GM10248 (cell line): ENCODE results near the gene HPS3.

Experiments
- CTCF ChIA-PET: fragments of 300-600 bp; sonication (Branson Sonifier 250); formaldehyde crosslinking; extraction: SDS; loops from one replicate; lab custom pipeline; 2021; ENCODE audit warnings: antibody characterized with exemption; lab: Yijun Ruan, JAX
- POLR2A ChIA-PET: fragments of 350-650 bp; sonication (Branson Sonifier 250); formaldehyde crosslinking; extraction: SDS; loops from one replicate; lab custom pipeline; 2020; ENCODE audit warnings: antibody characterized with exemption; lab: Yijun Ruan, JAX
- DNase-seq: peaks from one replicate; pipeline ENCODE4 v3.0.0; 2012; ENCODE audit errors: extremely low spot score
- TF ChIP-seq, protein P1 (sequence below): IDR thresholded peaks from 2 replicates; pipeline ENCODE4 v1.5.1; 2012; ENCODE audit warnings: mild to moderate bottlenecking, low read depth; ENCODE audit errors: extremely low read depth, missing control alignments, control extremely low read depth

The HPS3 gene

DNA sequence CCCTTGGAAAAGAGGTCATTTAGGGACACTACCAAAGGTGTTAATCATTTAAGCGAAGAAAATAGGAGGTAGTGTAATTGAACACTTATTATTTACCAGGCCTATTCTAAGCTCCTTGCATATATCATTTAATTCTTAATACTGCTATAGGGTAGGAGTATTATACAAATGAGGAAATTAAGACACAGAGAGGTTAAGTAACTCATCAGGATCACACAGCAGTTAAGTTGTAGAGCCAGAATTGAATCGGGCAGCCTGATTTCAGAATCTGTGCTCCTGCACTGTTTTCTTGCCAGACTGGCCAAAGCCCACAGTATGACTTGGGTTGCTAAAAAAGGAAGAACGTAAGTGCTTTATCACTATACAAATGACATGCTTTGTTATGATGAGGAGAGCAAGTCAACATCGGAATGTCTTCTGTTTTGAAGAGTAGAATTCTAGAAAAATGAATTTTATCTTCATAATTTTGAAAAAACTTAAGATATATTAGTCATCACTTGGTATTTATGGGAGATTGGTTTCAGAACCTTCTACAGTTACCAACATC, 31.4 kb downstream of the HPS3 start:
- TF ChIP-seq, protein P1, sequence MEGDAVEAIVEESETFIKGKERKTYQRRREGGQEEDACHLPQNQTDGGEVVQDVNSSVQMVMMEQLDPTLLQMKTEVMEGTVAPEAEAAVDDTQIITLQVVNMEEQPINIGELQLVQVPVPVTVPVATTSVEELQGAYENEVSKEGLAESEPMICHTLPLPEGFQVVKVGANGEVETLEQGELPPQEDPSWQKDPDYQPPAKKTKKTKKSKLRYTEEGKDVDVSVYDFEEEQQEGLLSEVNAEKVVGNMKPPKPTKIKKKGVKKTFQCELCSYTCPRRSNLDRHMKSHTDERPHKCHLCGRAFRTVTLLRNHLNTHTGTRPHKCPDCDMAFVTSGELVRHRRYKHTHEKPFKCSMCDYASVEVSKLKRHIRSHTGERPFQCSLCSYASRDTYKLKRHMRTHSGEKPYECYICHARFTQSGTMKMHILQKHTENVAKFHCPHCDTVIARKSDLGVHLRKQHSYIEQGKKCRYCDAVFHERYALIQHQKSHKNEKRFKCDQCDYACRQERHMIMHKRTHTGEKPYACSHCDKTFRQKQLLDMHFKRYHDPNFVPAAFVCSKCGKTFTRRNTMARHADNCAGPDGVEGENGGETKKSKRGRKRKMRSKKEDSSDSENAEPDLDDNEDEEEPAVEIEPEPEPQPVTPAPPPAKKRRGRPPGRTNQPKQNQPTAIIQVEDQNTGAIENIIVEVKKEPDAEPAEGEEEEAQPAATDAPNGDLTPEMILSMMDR: no peak
- ChIA-PET CTCF (interaction anchor here (0.9 to 2.1 kb wide), 7 partner anchors 9 to 207 kb away, joined by 3 to 7 read pairs (median 3); no protein-coding TSS in a partner anchor), POLR2A (no interaction called here)
- DNase-seq: no peak

DNA sequence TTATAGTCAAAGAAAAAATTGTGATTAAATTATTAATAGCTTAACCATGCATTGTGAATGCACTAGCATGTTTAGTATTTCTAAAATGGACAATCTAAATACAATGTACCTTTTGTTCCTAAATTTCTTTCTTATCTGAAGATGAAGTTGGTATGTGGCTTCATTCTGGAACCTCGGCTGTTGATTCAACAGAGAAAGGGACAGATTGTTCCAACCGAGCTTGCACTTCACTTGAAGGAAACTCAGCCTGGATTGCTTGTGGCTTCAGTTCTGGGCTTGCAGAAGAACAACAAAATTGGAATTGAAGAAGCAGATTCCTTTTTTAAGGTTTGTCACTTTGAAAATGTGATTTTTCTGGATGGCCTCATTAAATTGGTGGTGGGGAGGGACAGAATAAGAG, 32.6 kb downstream of the HPS3 start:
- CTCF ChIA-PET: interaction anchor here (0.9 to 1.2 kb wide), 3 partner anchors 11 to 14 kb away, joined by 3 to 4 read pairs (median 3); no protein-coding TSS in a partner anchor
- POLR2A ChIA-PET: no interaction called here
- TF ChIP-seq, protein P1: no peak
- no peak for DNase-seq

DNA sequence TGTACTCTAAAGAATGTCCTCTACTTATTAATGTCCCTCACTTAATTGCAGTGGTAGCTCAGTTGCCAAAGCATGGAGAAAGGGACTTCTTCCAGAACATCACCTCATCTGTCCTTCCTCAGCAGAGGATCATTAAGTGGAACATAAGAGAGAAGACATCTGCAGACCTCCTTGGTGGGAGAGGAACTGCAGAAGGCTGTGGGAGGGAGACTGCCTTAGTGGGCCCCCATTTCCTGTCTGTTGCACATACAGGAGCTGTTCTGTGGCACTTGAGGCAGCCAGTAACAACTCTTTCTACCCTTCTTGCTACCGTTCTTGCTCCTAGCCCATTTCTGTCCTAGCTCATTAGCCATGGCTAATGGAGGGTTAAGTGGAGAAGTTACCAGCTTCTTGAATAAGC, 33.6 kb downstream of the HPS3 start:
- TF ChIP-seq, protein P1: no peak
- POLR2A ChIA-PET: no interaction called here
- no peak for DNase-seq
- CTCF ChIA-PET: interaction anchor here (0.9 kb wide), 1 partner anchor 109 kb away, joined by 3 read pairs; no protein-coding TSS in a partner anchor

DNA sequence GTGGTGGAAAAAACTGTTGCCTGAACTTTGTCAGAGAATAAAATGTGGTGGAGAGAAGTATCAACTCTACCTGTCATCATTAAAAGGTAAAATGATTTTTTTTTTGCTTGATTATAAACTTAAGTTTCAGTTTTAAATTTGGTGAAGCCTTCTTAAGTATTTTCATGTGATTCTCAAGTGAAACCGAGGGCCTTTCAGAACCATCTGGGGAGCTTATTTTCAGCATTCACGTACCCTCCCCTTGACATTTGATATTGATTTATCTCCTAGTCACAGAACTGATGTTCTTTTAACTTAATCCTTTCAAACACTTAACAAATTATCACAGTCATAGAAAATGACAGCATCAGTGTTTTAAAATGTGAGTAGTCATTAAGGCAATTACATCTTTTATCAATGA, 38.5 kb downstream of the HPS3 start:
- ChIA-PET POLR2A (no interaction called here), CTCF (no interaction called here)
- TF ChIP-seq, protein P1: no peak
- no peak for DNase-seq

DNA sequence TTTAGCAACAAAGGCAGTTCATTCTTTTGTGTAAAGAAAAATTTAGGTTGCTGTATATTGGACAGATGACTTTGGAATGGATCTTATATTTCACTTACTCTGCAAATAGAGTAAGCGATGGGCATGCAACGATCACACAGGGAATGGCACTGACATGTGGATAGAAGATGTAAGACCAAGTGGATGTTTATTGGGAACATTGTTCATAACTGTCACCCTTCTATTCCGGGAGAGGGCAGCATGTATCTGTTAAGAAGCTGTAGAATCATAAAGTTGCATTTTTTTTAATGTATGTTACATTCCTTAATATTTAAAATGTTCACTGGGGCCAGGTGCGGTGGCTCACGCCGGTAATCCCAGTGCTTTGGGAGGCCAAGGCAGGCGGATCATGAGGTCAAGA, 41.2 kb downstream of the HPS3 start:
- ChIA-PET CTCF (interaction anchor here (1.1 to 2.6 kb wide), 2 partner anchors 10 to 14 kb away, joined by 3 to 7 read pairs; no protein-coding TSS in a partner anchor), POLR2A (no interaction called here)
- TF ChIP-seq, protein P1: no peak
- no peak for DNase-seq

DNA sequence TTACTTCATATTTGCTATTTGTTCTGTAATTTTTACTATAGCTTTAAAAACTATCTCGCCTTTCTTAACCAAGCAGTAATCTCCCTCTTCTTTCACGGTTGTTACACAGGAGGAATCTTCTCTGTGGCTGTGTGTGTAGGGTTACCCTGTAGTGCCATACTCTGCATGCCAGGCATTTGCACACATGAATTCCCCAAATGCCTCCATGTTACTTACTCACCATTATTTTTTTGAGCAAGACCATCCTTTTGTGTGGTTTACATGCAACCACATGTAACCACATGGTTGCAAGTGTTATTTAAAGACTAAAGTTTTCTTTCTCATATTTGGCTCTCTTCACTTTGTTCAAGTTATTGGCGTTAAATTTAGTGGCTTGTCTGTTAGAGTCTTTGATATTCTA, 45.5 kb downstream of the HPS3 start:
- TF ChIP-seq, protein P1: no peak
- CTCF ChIA-PET: interaction anchor here (1.2 to 1.3 kb wide), 2 partner anchors 13 to 33 kb away, joined by 3 to 4 read pairs; no protein-coding TSS in a partner anchor
- no peak for DNase-seq
- POLR2A ChIA-PET: no interaction called here
